Fibroblast of the conjunctiva (primary cell): ENCODE results near the gene PPP1R12A.

Source experiments
- DNase-seq: peaks from one replicate; pipeline ENCODE4 v3.0.0-alpha.2; 2010; ENCODE audit warnings: low read depth

The PPP1R12A gene

GRCh38 chr12:79766705-79767464 is 168.0 kb downstream of the PPP1R12A start:
- no peak for DNase-seq

- no peak for DNase-seq
Observed at GRCh38 chr12:79765157-79765556, 169.7 kb downstream of the PPP1R12A start.

- no peak for DNase-seq
Observed at GRCh38 chr12:79764641-79765040, 170.3 kb downstream of the PPP1R12A start.

GRCh38 chr12:79763766-79764452 is 171.0 kb downstream of the PPP1R12A start:
- no peak for DNase-seq

- DNase-seq = no peak
Observed at GRCh38 chr12:79761341-79761740, 173.6 kb downstream of the PPP1R12A start.

GRCh38 chr12:79747274-79747673 is 187.6 kb downstream of the PPP1R12A start:
- no peak for DNase-seq

- DNase-seq = peak; percentile 48
Observed at GRCh38 chr12:79737875-79738718, 196.8 kb downstream of the PPP1R12A start.

- no peak for DNase-seq
Observed at GRCh38 chr12:79732638-79733037, 202.3 kb downstream of the PPP1R12A start.

- DNase-seq = peak; percentile 10
Observed at GRCh38 chr12:79725987-79726386, 208.9 kb downstream of the PPP1R12A start.
